UCSD-AML1 (cell line): ENCODE data around the gene SH3GL3.

ENCODE experiments used
- DNase-seq: peaks from one replicate; lab custom pipeline; 2025; ENCODE audit not compliant: unreplicated experiment; lab: John Stamatoyannopoulos, UW

SH3GL3 gene

GRCh38 chr15:83658430-83659416 lies 211.6 kb downstream of the SH3GL3 start:
- no peak for DNase-seq

DNA sequence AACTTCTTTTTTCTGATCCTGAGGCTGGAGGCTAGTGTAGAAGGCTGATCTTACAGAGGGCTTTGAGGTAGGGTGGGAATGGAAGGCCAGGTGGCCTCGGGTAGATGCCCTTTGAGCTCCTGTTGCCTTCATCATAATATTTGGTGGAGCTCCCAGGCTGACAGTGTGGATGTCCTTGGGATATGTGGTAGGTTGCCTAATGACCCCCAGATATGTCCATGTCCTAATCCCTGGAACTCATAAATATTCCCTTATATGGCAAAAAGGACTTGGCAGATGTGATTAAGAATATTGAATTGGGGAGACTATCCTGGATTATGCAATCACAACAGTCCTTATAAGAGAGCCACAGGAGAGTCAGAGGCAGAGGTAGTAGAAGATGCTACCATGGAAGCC lies 212.3 kb downstream of the SH3GL3 start:
- DNase-seq: no peak

- no peak for DNase-seq
Measured at GRCh38 chr15:83665480-83665879, 218.3 kb downstream of the SH3GL3 start.
